Smooth muscle cell (in vitro differentiated cells): Measurements from ENCODE around the gene PPP1R16B. TPM values are rescaled to one million over a fixed set of nuclear protein-coding genes. Genes with fewer than 3 reads are reported as not detected.

ENCODE experiments used
- DNase-seq: peaks from one replicate; lab custom pipeline; 2025; ENCODE audit not compliant: unreplicated experiment; lab: John Stamatoyannopoulos, UW
- H2AFZ ChIP-seq: fragments of 200-600 bp; sonication (generic); 2 replicates; pipeline ENCODE4 v1.6.0; 2016; ENCODE audit warnings: antibody characterized with exemption, low read depth, mild to moderate bottlenecking
- H3F3A ChIP-seq: fragments of 200-600 bp; sonication (generic); 2 replicates; pipeline ENCODE4 v1.6.0; 2017; ENCODE audit warnings: antibody characterized with exemption, low read depth
- H3K27ac ChIP-seq: fragments of 200-600 bp; sonication (generic); 2 replicates; pipeline ENCODE4 v1.5.1; 2016; ENCODE audit warnings: low read depth, mild to moderate bottlenecking
- H3K27me3 ChIP-seq: fragments of 200-600 bp; sonication (generic); 2 replicates; pipeline ENCODE4 v1.6.1; 2016; ENCODE audit warnings: low read depth, mild to moderate bottlenecking
- H3K36me3 ChIP-seq: fragments of 200-600 bp; sonication (generic); 2 replicates; pipeline ENCODE4 v1.5.1; 2016; ENCODE audit warnings: low read depth
- H3K4me1 ChIP-seq: fragments of 200-600 bp; sonication (generic); 2 replicates; pipeline ENCODE4 v1.5.1; 2016; ENCODE audit warnings: low read depth
- H3K4me2 ChIP-seq: fragments of 200-600 bp; sonication (generic); 2 replicates; pipeline ENCODE4 v1.6.0; 2016; ENCODE audit warnings: mild to moderate bottlenecking
- H3K4me3 ChIP-seq: fragments of 200-600 bp; sonication (generic); 2 replicates; pipeline ENCODE4 v1.5.1; 2016; ENCODE audit warnings: mild to moderate bottlenecking
- H3K79me2 ChIP-seq: fragments of 200-600 bp; sonication (generic); 2 replicates; pipeline ENCODE4 v1.6.0; 2016; ENCODE audit warnings: low read depth, mild to moderate bottlenecking
- H3K9ac ChIP-seq: fragments of 200-600 bp; sonication (generic); 2 replicates; pipeline ENCODE4 v1.6.0; 2016; ENCODE audit warnings: low read depth
- H3K9me3 ChIP-seq: fragments of 200-600 bp; sonication (generic); replicated peaks from 2 replicates; pipeline ENCODE4 v1.5.1; 2016; ENCODE audit warnings: low read depth
- H4K20me1 ChIP-seq: fragments of 200-600 bp; sonication (generic); 2 replicates; pipeline ENCODE4 v1.6.0; 2016; ENCODE audit warnings: low read depth
- WGBS: methylation state at CpG from one replicate; pipeline ENCODE4 v1.1.7; 2016; ENCODE audit warnings: low lambda C conversion rate; 5-methylcytosine and 5-hydroxymethylcytosine counted together
- polyA plus RNA-seq: library from polyadenylated mRNA; unstranded; fragments of >200 nt; fragmentation: Nextera tagmentation; extraction: Ambion mirVana; gene quantifications from 2 replicates; pipeline ENCODE4 v1.2.1, GENCODE V29; 2016
- total RNA-seq: library from RNA; depleted of rRNA; stranded (reverse); fragments of >200 nt; gene quantifications from 2 replicates; pipeline ENCODE4 v1.2.3, GENCODE V29; 2014
- TF ChIP-seq, protein P1 (sequence below): fragments of 200-600 bp; sonication (generic); IDR thresholded peaks from 2 replicates; pipeline ENCODE4 v1.5.1; 2017; ENCODE audit warnings: borderline replicate concordance, mild to moderate bottlenecking, antibody characterized with exemption; ENCODE audit not compliant: insufficient read depth, poor library complexity, severe bottlenecking

Gene PPP1R16B
- total and polyA plus RNA-seq, 2 experiments from 2014 or later, result not detected

DNA sequence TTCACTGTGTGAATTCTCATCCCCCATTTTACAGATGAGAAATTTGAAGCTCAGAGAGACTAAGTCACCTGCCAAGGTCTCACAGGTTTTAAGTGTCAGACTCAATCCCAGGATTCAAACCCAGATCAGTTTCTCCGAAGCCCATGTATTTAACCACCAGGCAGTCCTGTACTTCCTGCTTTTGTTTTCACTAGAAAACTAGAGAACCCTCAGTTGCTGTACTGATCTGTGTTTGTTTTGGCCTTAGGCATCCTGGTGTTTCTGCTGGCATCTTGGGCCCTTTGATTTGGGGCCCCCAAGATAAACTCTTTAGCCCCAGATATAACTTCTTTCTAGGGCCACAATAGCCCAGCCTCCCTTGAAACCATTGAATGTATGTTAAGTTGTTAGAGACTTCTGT, 36.5 kb downstream of the PPP1R16B start:
- peaks cover 10% of the 10 kb centered on the region for H3K27me3 ChIP-seq
- 89% methylated on average over 1 of the region's 1 CpG for WGBS
- H3K79me2 ChIP-seq, result no peaks in the 10 kb centered on the region
- no peaks in the 10 kb centered on the region for H3K9me3 ChIP-seq
- H3K9ac ChIP-seq, result no peak overlapping the region
- H3K4me1 ChIP-seq, result no peaks in the 10 kb centered on the region
- H2AFZ ChIP-seq, result no peak overlapping the region
- no peak overlapping the region for H3K4me3 ChIP-seq
- H3K36me3 ChIP-seq, result no peaks in the 10 kb centered on the region
- TF ChIP-seq, protein P1, sequence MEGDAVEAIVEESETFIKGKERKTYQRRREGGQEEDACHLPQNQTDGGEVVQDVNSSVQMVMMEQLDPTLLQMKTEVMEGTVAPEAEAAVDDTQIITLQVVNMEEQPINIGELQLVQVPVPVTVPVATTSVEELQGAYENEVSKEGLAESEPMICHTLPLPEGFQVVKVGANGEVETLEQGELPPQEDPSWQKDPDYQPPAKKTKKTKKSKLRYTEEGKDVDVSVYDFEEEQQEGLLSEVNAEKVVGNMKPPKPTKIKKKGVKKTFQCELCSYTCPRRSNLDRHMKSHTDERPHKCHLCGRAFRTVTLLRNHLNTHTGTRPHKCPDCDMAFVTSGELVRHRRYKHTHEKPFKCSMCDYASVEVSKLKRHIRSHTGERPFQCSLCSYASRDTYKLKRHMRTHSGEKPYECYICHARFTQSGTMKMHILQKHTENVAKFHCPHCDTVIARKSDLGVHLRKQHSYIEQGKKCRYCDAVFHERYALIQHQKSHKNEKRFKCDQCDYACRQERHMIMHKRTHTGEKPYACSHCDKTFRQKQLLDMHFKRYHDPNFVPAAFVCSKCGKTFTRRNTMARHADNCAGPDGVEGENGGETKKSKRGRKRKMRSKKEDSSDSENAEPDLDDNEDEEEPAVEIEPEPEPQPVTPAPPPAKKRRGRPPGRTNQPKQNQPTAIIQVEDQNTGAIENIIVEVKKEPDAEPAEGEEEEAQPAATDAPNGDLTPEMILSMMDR, result no peak
- no peak for DNase-seq
- H3F3A ChIP-seq, result no peaks in the 10 kb centered on the region
- H4K20me1 ChIP-seq, result no peaks in the 10 kb centered on the region
- no peak overlapping the region for H3K4me2 ChIP-seq
- H3K27ac ChIP-seq, result no peak overlapping the region

DNA sequence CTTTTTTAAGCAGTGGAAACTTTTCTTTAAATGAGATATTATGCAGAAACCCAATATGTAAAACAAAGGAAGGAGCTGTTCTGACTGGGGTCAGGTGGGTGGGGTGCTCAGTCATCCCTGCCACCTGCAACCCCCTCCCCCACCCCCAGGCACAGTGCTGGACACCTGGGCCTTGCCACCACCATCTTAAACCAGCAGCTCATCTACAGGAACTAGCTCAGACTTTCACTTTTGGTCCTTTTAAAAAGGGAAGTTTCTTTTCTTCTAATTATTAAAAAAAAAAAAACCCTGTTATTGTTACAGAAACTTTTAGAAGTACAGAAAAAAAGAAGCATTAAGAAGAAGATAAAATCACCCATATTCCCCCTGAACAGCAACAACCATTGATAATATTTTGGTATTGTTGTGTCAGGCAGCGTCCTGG, 37.1 kb downstream of the PPP1R16B start:
- Histone ChIP-seq H3K9me3 (no peaks in the 10 kb centered on the region), H3K36me3 (no peaks in the 10 kb centered on the region), H4K20me1 (no peaks in the 10 kb centered on the region), H3K27ac (no peak overlapping the region), H3K4me1 (no peaks in the 10 kb centered on the region), H2AFZ (no peak overlapping the region), H3K79me2 (no peaks in the 10 kb centered on the region), H3K4me2 (no peak overlapping the region), H3F3A (no peaks in the 10 kb centered on the region), H3K27me3 (peaks cover 12% of the 10 kb centered on the region), H3K4me3 (no peak overlapping the region), H3K9ac (no peak overlapping the region)
- no peak for DNase-seq
- TF ChIP-seq, protein P1, result no peak
- WGBS, result 85% methylated on average over 1 of the region's 1 CpG

GRCh38 chr20:38843346-38843745, 37.8 kb downstream of the PPP1R16B start:
- Histone ChIP-seq H3K4me3 (no peak overlapping the region), H2AFZ (no peak overlapping the region)

GRCh38 chr20:38844963-38845362, 39.5 kb downstream of the PPP1R16B start:
- WGBS, result 84% methylated on average over 4 of the region's 4 CpGs
- Histone ChIP-seq H3K4me2 (no peak overlapping the region), H4K20me1 (no peaks in the 10 kb centered on the region), H3K4me1 (no peaks in the 10 kb centered on the region), H2AFZ (no peak overlapping the region), H3F3A (no peaks in the 10 kb centered on the region), H3K36me3 (no peaks in the 10 kb centered on the region), H3K27ac (no peak overlapping the region), H3K27me3 (peaks cover 13% of the 10 kb centered on the region), H3K79me2 (no peaks in the 10 kb centered on the region), H3K9me3 (no peaks in the 10 kb centered on the region), H3K9ac (no peak overlapping the region), H3K4me3 (no peak overlapping the region)
- DNase-seq, result no peak
- TF ChIP-seq, protein P1, result no peak

More at GRCh38 chr20:38843346-38843745, 37.8 kb downstream of the PPP1R16B start:
- no peak overlapping the region for H3K9ac ChIP-seq
- TF ChIP-seq, protein P1, result no peak
- DNase-seq, result no peak
- H3K4me2 ChIP-seq, result no peak overlapping the region
- H3K4me1 ChIP-seq, result no peaks in the 10 kb centered on the region
- no peaks in the 10 kb centered on the region for H3K79me2 ChIP-seq
- peaks cover 12% of the 10 kb centered on the region for H3K27me3 ChIP-seq
- H3K36me3 ChIP-seq, result no peaks in the 10 kb centered on the region
- no peaks in the 10 kb centered on the region for H3K9me3 ChIP-seq
- no peaks in the 10 kb centered on the region for H3F3A ChIP-seq
- 88% methylated on average over 3 of the region's 3 CpGs for WGBS
- H4K20me1 ChIP-seq, result no peaks in the 10 kb centered on the region
- no peak overlapping the region for H3K27ac ChIP-seq
